GM19455 (cell line): Measurements from ENCODE around the gene CISTR.
A peak's percentile ranks its signal among the peaks of the same experiment; 100 is the strongest.

ENCODE experiments used
- ATAC-seq: cut with Tn5 transposase; IDR thresholded peaks from one replicate; pipeline ENCODE4 v1.9.1; 2021; ENCODE audit not compliant: unreplicated experiment

Gene CISTR

DNA sequence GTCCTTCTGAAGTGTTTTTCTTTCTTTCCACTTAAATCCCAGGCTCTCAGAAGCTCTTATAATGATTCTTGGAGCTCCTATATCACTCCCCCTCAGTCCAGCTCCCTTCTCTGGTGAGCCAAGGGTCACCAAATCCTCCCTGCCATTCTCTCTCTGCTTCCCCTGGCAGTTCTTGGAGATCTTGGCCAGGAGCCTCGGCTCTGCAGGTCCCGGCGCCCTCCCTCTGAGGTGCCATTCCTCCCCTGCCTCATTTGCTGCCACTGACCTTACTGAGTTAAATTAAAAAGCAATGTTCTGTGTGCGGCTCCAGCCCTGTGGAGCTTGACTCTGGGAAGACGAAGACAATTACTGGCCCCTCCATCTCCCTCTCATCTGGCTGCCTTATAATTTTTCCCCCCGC lies 7.0 kb downstream of the CISTR start:
- no peak for ATAC-seq

DNA sequence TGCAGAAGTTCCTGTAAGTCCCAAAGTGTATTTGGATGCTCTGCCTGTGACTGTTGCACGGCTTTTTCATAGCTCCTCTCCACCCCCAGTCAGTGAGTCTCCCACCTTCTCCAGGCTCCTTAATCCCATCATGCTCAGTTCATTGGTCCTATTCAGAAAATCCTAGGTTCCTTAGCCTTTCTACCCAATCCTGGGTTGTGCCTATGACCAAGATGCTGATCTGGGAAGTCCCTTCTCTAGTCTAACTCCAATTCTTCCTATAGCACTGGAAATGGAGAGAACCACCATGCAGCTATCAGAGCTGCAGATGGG lies 7.7 kb downstream of the CISTR start:
- ATAC-seq = no peak

DNA sequence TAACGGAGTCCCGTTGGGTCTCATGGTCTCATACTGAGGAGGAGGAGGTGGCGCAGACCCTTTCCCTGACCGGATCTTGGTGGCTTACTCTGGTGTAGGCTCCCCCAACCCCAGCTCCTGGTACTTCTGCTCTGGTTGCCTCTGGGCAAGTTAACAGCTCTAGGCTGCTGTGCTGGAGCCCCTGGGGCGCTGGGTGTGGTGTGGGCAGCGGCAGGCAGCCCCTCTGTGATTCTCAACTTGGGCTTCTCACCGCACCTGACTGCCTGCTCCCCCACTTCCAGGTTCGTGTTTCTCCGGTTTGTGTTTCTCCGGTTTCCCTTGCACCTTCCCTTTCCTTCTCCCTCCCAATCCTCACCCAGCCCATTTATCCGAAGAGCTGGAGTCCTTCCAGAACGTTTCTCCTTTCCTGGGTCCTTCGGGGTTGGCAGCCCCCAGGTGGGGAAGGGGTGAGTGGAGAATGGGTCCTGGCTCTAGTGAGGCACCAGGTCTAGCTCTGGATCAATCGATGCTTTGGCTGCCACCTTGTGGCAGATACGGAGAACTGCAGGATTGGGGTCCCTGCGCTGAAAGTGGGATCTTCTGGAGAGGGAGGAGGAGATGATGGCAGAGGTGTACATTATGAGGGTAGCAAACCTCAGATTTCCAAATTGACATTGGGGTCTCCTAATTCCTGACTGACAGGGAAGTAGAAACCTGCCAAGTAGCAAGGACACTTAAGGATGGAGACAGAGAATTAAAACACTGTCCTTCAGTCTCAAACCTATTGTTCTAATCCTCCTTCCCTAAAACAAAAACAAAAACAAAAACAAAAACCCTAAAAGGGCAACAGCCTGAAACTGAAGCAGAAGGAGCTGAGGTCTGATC lies 8.3 kb downstream of the CISTR start:
- no peak for ATAC-seq

- ATAC-seq = no peak
Measured at GRCh38 chr12:53740130-53740491, 11.7 kb downstream of the CISTR start.

- ATAC-seq = no peak
Measured at GRCh38 chr12:53739214-53740129, 12.3 kb downstream of the CISTR start.

GRCh38 chr12:53738406-53739213 lies 13.2 kb downstream of the CISTR start:
- ATAC-seq = no peak

GRCh38 chr12:53737951-53738405 lies 13.8 kb downstream of the CISTR start:
- no peak for ATAC-seq

DNA sequence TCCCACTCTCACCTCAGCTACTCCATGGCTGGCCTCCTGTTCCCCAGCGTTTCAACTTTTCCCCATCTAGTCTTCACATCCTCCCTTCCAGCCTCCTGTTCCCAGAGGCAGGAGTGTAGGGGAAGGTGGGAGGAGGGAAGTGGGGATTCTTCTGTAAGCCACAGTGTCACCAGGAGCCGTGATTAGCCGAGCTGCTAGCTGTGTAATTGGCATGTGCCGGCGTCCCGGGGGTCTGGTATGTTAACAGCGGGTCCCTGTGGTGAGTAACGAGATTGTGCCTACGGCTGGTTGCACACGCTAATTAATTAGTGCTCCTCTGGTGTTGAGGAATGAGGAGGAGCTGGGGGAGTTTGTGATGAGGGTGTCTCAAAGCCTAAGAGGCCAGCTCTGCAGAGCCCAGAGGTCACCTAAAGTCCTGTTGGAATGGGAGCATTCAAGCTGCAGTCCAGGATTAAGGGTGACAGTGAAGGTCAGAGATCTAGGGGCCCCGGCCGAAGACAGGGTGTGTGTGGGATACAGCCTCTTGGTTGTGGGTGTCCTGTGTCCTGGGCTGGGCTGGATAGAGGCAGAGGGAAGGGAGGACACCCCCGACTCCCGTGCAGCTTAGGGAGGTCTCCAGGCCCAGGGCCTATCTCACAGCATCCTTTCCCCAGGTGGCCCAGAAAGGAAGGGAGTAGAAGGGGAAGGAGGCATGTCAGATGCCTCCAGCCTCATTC lies 14.5 kb downstream of the CISTR start:
- no peak for ATAC-seq

- ATAC-seq = no peak
Measured at GRCh38 chr12:53736592-53736991, 15.2 kb downstream of the CISTR start.

GRCh38 chr12:53735556-53735955 lies 16.2 kb downstream of the CISTR start:
- ATAC-seq = no peak

DNA sequence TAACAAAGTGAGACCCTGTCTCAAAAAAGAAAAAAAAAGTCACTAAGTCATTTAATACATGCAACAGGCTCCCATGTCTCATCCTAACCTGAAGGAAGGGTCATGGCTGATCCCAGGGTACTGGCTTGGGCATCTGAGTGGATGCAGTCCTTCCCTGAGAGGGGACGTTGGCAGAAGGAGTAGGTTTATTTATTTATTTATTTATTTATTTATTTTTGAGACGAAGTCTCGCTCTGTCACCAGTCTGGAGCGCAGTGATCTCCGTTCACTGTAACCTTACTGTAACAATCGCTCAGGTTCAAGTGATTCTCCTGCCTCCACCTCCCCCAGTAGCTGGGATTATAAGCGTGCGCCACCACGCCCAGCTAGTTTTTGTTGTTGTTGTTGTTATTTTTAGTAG lies 17.4 kb downstream of the CISTR start:
- ATAC-seq = no peak

DNA sequence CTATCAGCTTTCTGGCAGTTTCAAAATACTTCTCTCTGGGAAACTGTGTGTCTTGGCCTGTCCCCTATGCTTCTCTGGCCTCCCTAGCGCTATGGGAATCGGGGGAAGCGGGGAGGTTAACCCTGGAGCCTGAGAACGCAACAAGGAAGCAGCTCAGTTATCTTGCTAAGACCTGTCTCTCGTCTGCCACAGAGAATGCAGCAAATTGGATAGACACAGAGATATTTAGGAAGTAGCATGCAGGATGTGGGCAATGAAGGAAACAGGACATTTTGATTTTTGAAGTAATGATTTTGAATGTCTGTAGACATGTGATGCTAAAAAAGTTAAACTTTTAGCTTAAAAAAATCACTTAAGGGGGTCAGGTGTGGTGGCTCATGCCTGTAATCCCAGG lies 18.0 kb downstream of the CISTR start:
- no peak for ATAC-seq

DNA sequence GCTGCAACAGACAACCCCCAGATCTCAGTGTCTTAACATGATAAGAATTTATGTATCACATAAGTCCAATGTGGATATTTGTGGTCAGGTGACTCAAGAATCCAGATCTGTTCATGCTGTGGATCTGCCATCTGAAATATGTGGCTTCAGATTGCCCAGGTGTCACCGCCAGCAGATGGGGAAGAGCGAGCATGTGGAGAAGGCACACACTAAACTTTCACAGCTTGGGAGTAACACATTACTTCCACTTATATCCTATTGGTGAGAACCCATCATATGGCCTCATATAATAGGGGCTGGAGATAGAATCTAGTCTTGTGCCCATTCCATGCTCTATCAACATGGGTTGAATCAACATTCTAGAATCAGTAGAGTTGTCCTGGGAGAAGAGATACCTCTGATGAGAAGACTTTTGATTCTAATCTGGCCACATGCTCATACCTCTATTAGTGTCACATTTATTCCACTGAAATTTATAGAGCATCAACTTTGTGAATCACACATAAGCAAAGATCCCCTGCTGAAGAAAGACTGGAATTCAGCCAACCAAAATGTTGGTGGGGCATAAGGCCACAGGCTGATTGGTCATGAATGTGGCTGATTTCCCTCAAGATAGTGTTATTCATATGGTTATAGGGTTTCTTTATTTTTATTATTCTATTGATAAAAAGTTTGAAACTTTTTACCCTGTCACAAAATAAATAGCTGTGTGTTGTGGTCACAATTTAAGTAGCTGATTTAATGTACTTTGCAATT lies 18.6 kb downstream of the CISTR start:
- no peak for ATAC-seq

GRCh38 chr12:53729644-53730043 lies 22.1 kb downstream of the CISTR start:
- ATAC-seq = no peak

DNA sequence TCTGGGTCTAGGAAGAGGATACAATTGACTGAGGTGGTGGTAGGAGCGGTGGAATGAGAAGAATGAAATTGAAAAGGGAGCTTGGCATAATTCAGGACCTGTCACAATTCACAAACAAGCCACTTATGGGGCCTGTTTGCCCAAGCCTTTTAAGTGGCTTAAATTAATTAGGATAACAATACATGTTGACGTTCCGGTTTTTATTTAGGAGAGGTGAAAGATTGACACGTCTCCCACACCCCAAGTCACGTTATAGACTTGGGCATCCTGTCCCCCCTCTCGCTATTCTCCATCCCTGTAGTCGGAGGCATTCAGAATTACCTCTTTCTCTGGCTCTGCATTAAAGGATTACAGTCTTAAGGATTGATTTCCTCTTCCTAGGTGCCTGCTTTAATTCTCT lies 23.6 kb downstream of the CISTR start:
- ATAC-seq = no peak

- ATAC-seq = peak; percentile 99
Measured at GRCh38 chr12:53727310-53728041, 24.3 kb downstream of the CISTR start, which contains the start of gene CALCOCO1. TSS of gene CALCOCO1 (minus strand) at chr12:53727452. CDS start at chr12:53725242, 2,210 bp downstream.

GRCh38 chr12:53726946-53727309 lies 24.9 kb downstream of the CISTR start:
- peak; percentile 1 for ATAC-seq

GRCh38 chr12:53726341-53726740 lies 25.4 kb downstream of the CISTR start:
- no peak for ATAC-seq

- ATAC-seq = no peak
Measured at GRCh38 chr12:53725824-53726223, 26.0 kb downstream of the CISTR start.
